Activated T-cell treated with anti-CD3 and anti-CD28 coated beads for 4 hours (primary cell): Measurements from ENCODE around the gene BAG5.
"Not testable (repeated sequence)": the region's sequence is repeated elsewhere in the genome, so short reads cannot be mapped to it uniquely, and the experiment has no call there.

Experiments used
- DNase-seq: peaks from one replicate; pipeline ENCODE4 v3.0.0-alpha.2; 2020

The BAG5 gene

DNA sequence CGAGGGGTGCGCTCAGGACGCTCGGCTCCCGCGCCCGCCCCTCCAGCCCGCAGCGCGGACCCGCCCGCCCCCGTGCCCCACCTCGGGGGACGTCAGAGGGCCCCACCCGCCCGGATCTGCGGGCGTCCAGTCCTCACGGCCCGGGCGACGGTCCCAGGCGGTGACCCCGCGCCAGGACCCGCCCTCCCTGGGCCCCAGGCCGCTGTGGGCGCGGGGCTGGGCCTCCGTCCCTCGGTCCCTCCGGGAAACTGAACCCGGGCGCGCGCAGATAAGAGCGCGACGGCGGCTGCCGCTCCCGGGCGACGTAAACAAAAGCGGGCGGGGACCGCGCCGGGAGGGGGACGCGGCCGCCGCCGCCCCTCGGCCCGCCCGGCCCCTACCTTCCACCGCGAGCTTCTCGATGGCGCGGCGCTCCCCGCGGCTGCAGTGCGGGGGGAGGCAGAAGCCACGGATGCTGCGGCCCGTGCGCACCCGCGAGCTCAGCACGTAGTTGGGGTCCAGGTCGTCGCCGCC lies 41.0 kb downstream of the BAG5 start:
- DNase-seq, result no peak

DNA sequence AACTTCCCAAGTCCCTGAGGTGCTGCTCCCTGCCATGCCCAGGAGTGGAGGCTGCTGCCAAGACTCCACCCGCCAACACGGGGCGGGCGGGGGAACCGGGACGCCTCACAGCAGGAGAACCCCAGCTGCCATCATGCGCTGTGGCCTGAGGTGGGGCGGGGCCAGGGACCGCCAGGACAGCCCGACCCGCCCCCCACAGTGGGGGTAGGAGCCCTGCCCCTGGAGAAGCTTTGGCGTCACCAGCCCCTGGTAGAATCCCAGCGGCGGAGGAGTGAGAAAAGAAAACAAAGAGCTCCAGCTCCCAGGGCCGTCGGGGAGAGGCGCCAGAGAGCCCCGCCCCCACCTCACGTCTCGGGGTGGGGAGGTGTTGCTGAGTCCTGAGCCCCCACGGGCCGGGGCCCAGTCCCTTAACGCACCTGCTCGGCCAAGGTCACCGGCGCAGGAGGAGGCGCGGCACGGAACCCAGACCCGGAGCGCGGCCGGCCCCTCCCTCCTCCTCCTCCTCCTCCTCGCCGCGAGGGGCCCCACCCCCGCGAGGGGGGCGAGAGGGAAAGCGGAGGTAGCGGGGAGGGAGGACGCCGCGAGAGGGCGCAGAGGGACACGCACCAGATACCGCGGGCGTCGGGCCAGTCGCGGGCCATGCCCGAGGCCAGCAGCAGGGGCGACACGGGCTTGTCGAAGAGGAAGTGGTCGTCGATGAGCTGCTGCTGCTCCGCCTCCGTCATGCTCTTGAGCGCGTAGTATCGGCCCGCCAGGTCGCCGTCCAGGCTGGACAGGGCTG lies 41.6 kb downstream of the BAG5 start:
- peak; percentile 61 for DNase-seq

- DNase-seq, result no peak
Measured at GRCh38 chr14:103520269-103520656, 42.2 kb downstream of the BAG5 start.

DNA sequence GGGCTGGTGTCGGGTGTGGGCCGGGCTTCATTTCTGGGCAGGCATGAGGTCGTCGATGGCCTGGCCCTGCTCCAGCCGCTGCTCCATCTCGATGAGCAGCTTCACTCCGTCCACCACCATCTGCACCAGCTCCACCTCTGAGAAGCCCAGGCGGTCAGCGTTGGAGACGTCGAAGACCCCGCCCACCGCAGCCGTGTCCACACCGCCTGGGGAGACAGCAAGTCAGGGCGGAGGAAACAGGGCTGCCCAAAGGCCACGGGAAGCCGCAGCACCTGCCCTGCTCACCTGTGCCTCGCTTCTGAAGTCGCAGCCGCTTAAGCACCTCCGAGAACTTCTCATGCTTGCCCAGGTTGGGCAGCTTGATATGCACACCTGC lies 42.6 kb downstream of the BAG5 start:
- no peak for DNase-seq

GRCh38 chr14:103519043-103519836 lies 43.2 kb downstream of the BAG5 start:
- DNase-seq, result no peak

DNA sequence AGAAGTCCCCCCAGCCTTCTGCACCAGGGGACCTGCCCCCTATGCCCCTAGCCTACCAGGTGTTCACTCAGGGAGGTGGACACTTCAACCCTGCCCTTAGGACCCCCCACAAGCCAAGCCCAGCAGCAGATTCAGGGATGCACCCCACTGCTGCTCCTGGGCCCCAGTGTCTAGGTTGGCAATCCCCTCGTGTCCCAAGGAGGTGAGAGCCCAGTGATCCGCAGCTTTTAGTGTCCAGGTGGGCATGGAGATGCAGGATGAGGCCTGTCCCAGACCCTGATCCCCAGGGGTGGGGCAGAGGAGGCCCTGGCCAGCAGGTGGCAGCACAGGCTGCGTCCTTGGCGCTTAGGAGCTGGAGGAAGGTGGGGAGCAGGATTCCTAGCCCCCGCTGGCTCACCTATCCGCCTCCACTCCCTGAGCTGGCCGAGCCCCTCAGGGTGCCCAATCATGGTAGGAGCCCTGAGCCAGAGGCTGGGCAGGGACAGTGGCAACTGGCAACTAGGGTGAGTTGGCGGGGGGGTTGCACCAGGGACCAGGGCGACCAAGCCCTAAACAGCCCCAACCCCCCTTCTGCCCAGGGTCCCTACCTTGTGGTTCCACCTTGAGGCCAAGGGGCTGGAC lies 43.9 kb downstream of the BAG5 start:
- DNase-seq, result peak; percentile 45

GRCh38 chr14:103517721-103518421 lies 44.6 kb downstream of the BAG5 start:
- no peak for DNase-seq

- no peak for DNase-seq
Measured at GRCh38 chr14:103517174-103517566, 45.3 kb downstream of the BAG5 start.

- DNase-seq, result no peak
Measured at GRCh38 chr14:103516426-103517173, 45.9 kb downstream of the BAG5 start.

DNA sequence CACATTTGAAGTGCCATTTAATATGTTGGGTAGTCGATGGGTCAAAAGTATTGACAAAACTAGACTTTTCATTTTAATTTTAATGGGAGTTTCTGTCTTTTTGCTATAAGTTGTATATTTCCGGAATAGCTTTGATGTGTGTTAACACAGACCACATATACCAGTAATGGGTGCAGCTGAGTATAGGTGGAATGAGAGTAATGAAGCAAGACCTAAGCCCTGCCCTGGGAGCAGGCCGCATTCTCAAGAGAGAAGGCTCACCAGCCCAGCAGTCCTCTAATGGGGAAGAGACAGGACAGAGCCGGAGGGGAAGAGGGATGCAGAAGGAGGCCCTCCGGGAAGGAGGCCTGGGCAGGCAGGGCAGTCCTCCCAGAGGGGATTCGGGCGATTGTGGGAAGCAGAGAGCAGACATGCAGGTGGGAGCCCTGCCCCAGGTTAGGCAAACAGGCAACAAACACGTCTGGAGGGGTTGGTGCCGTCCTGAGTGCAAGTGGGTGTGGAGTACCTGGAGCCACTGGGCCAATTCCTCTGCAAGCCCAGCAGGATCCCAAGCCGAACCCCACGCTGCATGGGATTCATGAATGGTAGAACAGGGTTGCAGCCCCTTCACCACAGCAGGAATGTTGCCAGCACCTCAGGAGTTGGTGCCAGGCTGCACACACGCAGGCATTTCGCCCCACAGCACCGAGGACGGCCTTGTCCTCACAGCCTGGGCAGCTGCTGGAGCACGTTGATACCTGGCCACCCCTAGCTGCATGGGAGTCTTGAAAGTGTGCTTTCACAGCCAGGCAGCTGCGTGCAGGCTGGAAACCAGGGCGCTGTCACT lies 47.6 kb downstream of the BAG5 start:
- DNase-seq, result no peak

DNA sequence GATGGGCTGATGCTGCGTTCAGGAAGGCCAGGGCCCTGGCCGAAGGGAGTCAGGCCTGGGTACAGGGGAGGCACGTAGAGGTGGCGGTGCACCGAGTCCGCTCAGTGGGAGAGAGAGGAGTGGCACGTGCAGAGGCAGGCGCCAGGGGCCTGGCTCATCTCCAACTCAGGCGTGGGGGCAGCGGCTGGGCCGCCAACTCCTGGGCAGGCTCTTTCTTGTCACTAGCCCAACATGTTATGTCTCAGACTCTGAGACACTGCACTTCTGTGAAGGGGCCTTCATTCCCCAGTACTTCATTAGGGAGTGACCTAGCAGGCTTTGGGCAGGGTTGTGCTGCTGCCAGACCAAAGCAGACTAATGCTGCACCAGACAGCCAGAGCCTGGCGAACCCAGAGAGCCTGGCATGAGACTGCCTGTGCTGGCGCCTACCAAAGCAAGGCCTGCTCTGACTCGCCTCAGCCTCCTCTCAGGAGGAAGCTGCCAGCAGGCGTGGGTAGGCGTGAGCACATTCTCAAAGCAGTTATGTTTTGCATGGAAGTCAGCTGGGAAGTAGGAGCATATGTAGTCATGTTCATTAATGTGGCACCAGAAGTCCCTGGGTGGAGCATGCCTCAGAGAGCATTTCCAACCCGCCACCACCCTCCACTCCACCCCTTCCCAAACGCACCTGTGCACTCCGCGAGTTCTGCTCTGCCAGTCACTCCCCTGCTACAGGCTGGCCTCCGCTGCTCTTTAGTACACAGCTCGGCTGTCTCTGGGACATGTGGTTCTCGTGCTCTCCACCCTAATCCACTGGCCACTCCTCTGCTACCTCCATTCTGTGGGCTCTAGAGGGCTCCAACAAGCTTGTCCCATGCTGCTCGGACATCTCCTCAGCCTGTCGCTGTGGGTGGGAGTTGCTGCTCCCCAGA lies 49.5 kb downstream of the BAG5 start:
- DNase-seq, result no peak

DNA sequence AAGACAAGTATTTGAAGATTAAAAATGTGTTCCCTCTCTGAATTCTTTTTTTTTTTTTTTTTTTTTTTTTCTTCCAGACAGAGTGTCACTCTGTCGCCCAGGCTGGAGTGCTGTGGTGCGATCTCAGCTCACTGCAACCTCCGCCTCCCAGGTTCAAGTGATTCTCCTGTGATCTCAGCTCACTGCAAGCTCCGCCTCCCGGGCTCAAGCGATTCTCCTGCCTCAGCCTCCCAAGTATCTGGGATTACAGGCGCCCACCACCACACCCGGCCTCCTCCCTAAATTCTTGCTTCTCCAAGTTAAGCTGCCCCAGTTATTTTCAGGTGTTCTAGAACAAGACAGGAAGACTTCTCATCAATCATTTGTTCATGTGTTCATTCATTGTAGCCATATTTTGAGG lies 50.3 kb downstream of the BAG5 start:
- not testable (repeated sequence) for DNase-seq

DNA sequence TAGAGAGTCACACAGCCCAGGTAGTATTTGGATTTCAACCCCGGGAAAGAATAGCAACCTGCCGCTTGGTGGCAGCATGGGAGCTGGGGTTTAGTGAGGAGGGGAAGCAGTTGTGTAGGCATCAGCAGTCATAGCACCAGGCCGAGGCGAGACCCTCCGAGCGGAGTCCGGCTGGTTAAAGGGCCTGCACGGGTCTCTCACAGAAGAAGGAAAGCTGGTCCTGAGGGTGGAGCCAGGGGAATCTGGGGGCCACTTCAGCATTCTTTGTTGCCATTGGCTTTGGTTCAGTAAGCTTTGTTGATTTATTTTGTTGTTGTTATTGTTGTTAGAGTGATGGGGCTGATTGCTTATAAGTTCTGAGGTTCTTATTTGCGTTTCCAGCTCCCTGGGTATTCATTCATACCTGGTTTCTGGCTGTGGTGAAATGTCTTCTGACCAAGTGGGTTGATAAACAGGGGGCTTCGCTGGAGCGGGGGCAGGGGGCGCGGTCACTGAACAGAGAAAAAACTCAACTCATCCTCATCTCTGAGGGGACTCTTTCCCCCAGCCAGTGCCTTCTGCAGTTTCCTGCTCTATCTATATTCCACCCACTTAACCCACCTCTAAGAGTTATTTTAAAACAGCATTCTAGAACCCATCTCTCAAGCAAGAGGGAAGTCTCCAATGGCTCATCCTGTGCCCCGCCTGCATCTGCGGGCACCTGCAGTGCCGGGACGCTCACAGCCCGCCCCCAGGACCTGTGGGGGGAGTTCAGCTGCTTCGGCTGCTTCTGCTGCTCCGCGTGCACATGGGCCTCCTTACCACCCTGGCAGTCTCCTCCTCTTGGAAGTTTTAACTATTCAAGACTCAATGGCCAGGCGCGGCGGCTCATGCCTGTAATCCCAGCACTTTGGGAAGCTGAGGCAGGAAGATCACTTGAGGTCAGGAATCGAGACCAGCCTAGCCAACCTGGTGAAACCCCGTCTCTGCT lies 51.4 kb downstream of the BAG5 start:
- DNase-seq, result no peak

GRCh38 chr14:103509864-103510723 lies 52.4 kb downstream of the BAG5 start:
- DNase-seq, result no peak

- DNase-seq, result no peak
Measured at GRCh38 chr14:103508521-103509329, 53.7 kb downstream of the BAG5 start.

- no peak for DNase-seq
Measured at GRCh38 chr14:103507751-103508150, 54.7 kb downstream of the BAG5 start.
